Endothelial cell of umbilical vein (primary cell): ENCODE data around the gene BAG1. TPM values are rescaled to one million over a fixed set of nuclear protein-coding genes. Genes with fewer than 3 reads are reported as not detected.

ENCODE experiments used
- BruUV-seq: library from RNA; stranded (reverse); fragments of 400-500 nt; replicated peaks from 2 replicates; lab custom pipeline; 2021; lab: Mats Ljungman, UMichigan
- CTCF ChIA-PET: fragments of 300-600, 350-600 bp; sonication (Branson Sonifier 250); formaldehyde crosslinking; loops from one replicate; lab custom pipeline; 2021; ENCODE audit warnings: antibody characterized with exemption, inconsistent platforms; lab: Charles Lee
- POLR2A ChIA-PET: fragments of 300-600, 350-600 bp; sonication (Branson Sonifier 250); formaldehyde crosslinking; loops from one replicate; lab custom pipeline; 2021; ENCODE audit warnings: antibody characterized with exemption, inconsistent platforms; lab: Charles Lee
- DNase-seq: peaks from one replicate; pipeline ENCODE4 v3.0.0-alpha.2; 2011; ENCODE audit warnings: low read depth, low spot score
- FAIRE-seq: peaks from 2 replicates; lab custom pipeline; 2011; peaks lifted over from hg19 to GRCh38; lab: Jason Lieb, UNC
- H2AFZ ChIP-seq: 2 replicates; pipeline ENCODE4 v1.6.0; 2012; ENCODE audit warnings: low read depth, low read length, control low read depth, inconsistent platforms
- H3K27ac ChIP-seq: 2 replicates; pipeline ENCODE4 v1.5.1; 2011; ENCODE audit warnings: low read depth, mild to moderate bottlenecking, control low read depth, low read length, moderate library complexity; ENCODE audit not compliant: insufficient read depth
- H3K27me3 ChIP-seq, 2 experiments: 2 replicates each; pipeline versions ENCODE4 v1.6.0 to v1.6.1; 2011; ENCODE audit warnings: low read length in 2 of 2, mixed read lengths in 1 of 2; ENCODE audit not compliant: control insufficient read depth in 2 of 2, insufficient read depth in 2 of 2
- H3K36me3 ChIP-seq, 2 experiments: 2 replicates in 1 of 2; 3 replicates in 1 of 2; pipeline ENCODE4 v1.5.1; 2011; ENCODE audit warnings: low read length in 2 of 2, mild to moderate bottlenecking in 1 of 2, moderate library complexity in 1 of 2; ENCODE audit not compliant: control insufficient read depth in 2 of 2, insufficient read depth in 2 of 2; ENCODE audit errors: extremely low read depth in 1 of 2
- H3K4me1 ChIP-seq: 3 replicates; pipeline ENCODE4 v1.5.1; 2011; ENCODE audit warnings: mild to moderate bottlenecking, low read length; ENCODE audit not compliant: control insufficient read depth, insufficient read depth; ENCODE audit errors: extremely low read depth
- H3K4me2 ChIP-seq: 2 replicates; pipeline ENCODE4 v1.6.1; 2011; ENCODE audit warnings: low read length, control low read depth, mixed read lengths; ENCODE audit not compliant: insufficient read depth
- H3K4me3 ChIP-seq, 3 experiments: fragments of 200-600 bp in 1 of 3; sonication (generic), shearing (Covaris generic) in 1 of 3; replicated peaks in 1 of 3; 2 replicates each; pipeline ENCODE4 v1.5.1; 2011 to 2016; ENCODE audit warnings: control low read depth in 3 of 3, low read length in 3 of 3, mild to moderate bottlenecking in 2 of 3, inconsistent platforms in 1 of 3, low read depth in 1 of 3, moderate library complexity in 1 of 3; ENCODE audit not compliant: insufficient read depth in 1 of 3
- H3K79me2 ChIP-seq: 2 replicates; pipeline ENCODE4 v1.6.0; 2012; ENCODE audit warnings: low read length, inconsistent platforms; ENCODE audit not compliant: control insufficient read depth, insufficient read depth
- H3K9ac ChIP-seq: replicated peaks from 2 replicates; pipeline ENCODE3; 2011; ENCODE audit warnings: low read length, control low read depth; ENCODE audit not compliant: insufficient read depth; ENCODE audit errors: extremely low read depth
- H3K9me1 ChIP-seq: replicated peaks from 3 replicates; pipeline ENCODE4 v1.6.0; 2011; ENCODE audit warnings: mild to moderate bottlenecking, low read length; ENCODE audit not compliant: control insufficient read depth, insufficient read depth; ENCODE audit errors: extremely low read depth
- H3K9me3 ChIP-seq: replicated peaks from 2 replicates; pipeline ENCODE4 v1.5.1; 2012; ENCODE audit warnings: low read length, inconsistent platforms; ENCODE audit not compliant: control insufficient read depth, insufficient read depth
- H4K20me1 ChIP-seq: replicated peaks from 2 replicates; pipeline ENCODE3; 2011; ENCODE audit warnings: mild to moderate bottlenecking, low read length; ENCODE audit not compliant: control insufficient read depth, insufficient read depth; ENCODE audit errors: extremely low read depth
- CTCF ChIP-seq, 2 donors: IDR thresholded peaks; 1 replicate in 1 of 2; 2 replicates in 1 of 2; pipeline ENCODE4 v1.5.1; 2011; ENCODE audit warnings: low read length in 2 of 2, mild to moderate bottlenecking in 2 of 2, moderate library complexity in 2 of 2, control low read depth in 1 of 2, inconsistent platforms in 1 of 2, low read depth in 1 of 2; ENCODE audit not compliant: insufficient read depth in 1 of 2; ENCODE audit errors: extremely low read depth in 1 of 2
- EZH2 ChIP-seq: IDR thresholded peaks from 2 replicates; pipeline ENCODE4 v1.6.1; 2012; ENCODE audit warnings: borderline replicate concordance, low read depth, mild to moderate bottlenecking, moderate library complexity, low read length, inconsistent platforms; ENCODE audit not compliant: severe bottlenecking
- FOS ChIP-seq: IDR thresholded peaks from 2 replicates; pipeline ENCODE4 v1.6.1; 2011; ENCODE audit warnings: mild to moderate bottlenecking, low read length, moderate library complexity, borderline replicate concordance; ENCODE audit not compliant: insufficient read depth
- GATA2 ChIP-seq: IDR thresholded peaks from 2 replicates; pipeline ENCODE4 v1.7.0; 2011; ENCODE audit warnings: low read depth, mild to moderate bottlenecking, moderate library complexity, mixed read lengths, low read length; ENCODE audit not compliant: insufficient read length, insufficient read depth
- JUN ChIP-seq: IDR thresholded peaks from 2 replicates; pipeline ENCODE4 v1.6.1; 2011; ENCODE audit warnings: borderline replicate concordance, low read depth; ENCODE audit not compliant: insufficient read length, insufficient read depth
- MAX ChIP-seq: IDR thresholded peaks from 2 replicates; pipeline ENCODE4 v1.6.1; 2011; ENCODE audit not compliant: insufficient read depth, insufficient read length
- MYC ChIP-seq: IDR thresholded peaks from one replicate; pipeline ENCODE4 v1.6.1; 2011; ENCODE audit warnings: mild to moderate bottlenecking, low read depth, low read length
- POLR2A ChIP-seq: IDR thresholded peaks from 2 replicates; pipeline ENCODE4 v1.6.1; 2012; ENCODE audit warnings: low read depth, mild to moderate bottlenecking, control low read depth, low read length
- POLR2AphosphoS5 ChIP-seq: IDR thresholded peaks from 2 replicates; pipeline ENCODE4 v1.6.1; 2012; ENCODE audit warnings: low read depth, mild to moderate bottlenecking, control low read depth, low read length, moderate library complexity; ENCODE audit not compliant: insufficient read depth
- dilution Hi-C: fragments of 300-500 bp; cut with MboI; formaldehyde crosslinking; loops from one replicate; pipeline ENCODE4 v1.15.0; 2019; ENCODE audit warnings: low sequenced_read_pairs; ENCODE audit not compliant: extremely low pct_ligation_motif_present
- intact Hi-C: fragments of 100-400 bp; cut with micrococcal nuclease; formaldehyde crosslinking; loops from one replicate; pipeline ENCODE4 v1.10.0; 2022
- polyA plus RNA-seq, 4 experiments: library from polyadenylated mRNA; depleted of rRNA in 3 of 4; stranded (reverse) in 3 of 4; unstranded in 1 of 4; fragments of >200 nt; gene quantifications; 2 replicates each; pipeline versions ENCODE4 v1.2.1 to v1.2.3, GENCODE V29; 2011 to 2012; ENCODE audit warnings: missing spikeins in 1 of 4
- total RNA-seq: library from RNA; stranded (reverse); gene quantifications from 2 replicates; pipeline ENCODE4 v1.2.3, GENCODE V29; 2021

Gene BAG1
- total and polyA plus RNA-seq, 2 donors (not counting 3 experiments of a cell fraction or from before 2014, with no cell fraction given): 44.6 to 87.4 TPM

- Histone ChIP-seq H3K27ac (no peak overlapping the region), H2AFZ (no peak overlapping the region), H3K79me2 (no peaks in the 10 kb centered on the region), H3K27me3 (no peaks in the 10 kb centered on the region), H3K9me1 (no peaks in the 10 kb centered on the region), H3K9ac (no peak overlapping the region), H3K4me2 (no peak overlapping the region), H3K4me1 (no peaks in the 10 kb centered on the region), H3K9me3 (no peaks in the 10 kb centered on the region), H3K4me3 (no peak overlapping the region), H3K36me3 (peaks cover 16 to 28% of the 10 kb centered on the region in 2 experiments), H4K20me1 (no peaks in the 10 kb centered on the region)
- TF ChIP-seq MYC: no peak
- no peak for TF ChIP-seq EZH2
- TF ChIP-seq POLR2AphosphoS5: no peak
- no peak for TF ChIP-seq CTCF (IDR thresholded peaks at IDR 0.05; ENCODE audit: extremely low read depth in 1 of 2, insufficient read depth in 1 of 2, low read depth in 1 of 2, low read length in 2 of 2)
- no peak for TF ChIP-seq JUN
- TF ChIP-seq POLR2A: no peak
- TF ChIP-seq FOS: no peak
- no peak for TF ChIP-seq MAX
- TF ChIP-seq GATA2: no peak
- POLR2A ChIA-PET: no interaction called here
- intact Hi-C loops (no loop called here), dilution Hi-C loops (no loop called here)
- DNase-seq (no peak), FAIRE-seq (no peak)
- no TSS peak for BruUV-seq
- CTCF ChIA-PET: interaction anchor here (0.9 to 2.6 kb wide), 5 partner anchors 9 to 193 kb away, joined by 4 to 10 read pairs (median 7); partner anchors contain the start of gene NFX1
Measured at GRCh38 chr9:33273972-33274328, 9.4 kb upstream of the BAG1 start.
